ENCODE results near the gene TMEM107.
"Not testable (repeated sequence)": the region's sequence is repeated elsewhere in the genome, so short reads cannot be mapped to it uniquely, and the experiment has no call there.

The TMEM107 gene

DNA sequence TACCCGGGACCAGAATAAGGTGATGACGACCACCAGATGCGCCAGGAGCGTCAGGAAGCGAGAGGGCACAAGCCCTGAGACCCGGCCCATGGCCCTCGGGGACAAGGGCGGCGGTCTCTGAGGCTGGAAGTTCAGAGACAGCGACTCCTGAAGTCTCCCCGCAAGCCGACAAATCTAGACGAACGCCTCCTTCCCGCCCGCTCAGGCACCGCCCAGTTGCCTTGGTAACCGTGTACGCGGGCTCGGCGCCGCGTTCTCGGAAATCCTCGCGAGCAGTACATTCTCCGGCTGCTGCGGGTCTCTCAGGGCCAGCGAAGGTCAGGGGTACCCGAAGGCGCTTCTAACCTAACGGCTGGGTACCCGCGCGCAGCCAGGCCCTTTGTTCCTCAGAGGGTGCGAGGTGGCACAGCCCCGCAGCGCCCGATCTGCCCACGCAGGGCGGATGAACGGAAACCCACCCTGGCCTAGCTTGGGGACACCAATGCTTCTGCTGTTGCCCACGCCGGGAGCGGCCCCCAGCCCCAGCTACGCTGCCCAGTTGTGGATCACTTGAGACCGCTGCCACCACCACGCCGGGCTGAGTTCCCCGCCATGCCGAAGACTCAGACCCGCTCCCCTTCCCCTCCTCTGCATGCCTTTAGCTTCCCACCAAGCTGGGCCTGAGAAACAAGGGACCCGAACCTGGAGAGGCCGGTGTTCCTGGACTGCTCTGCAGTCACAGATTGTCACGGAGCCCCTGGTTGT is at the start of gene TMEM107:
Gene TMEM107 (minus strand): TSS at position 184 of the 744 bp plus-strand sequence. CDS start 94 bp downstream, at position 90.
- DNase-seq: peak; percentile 96

DNA sequence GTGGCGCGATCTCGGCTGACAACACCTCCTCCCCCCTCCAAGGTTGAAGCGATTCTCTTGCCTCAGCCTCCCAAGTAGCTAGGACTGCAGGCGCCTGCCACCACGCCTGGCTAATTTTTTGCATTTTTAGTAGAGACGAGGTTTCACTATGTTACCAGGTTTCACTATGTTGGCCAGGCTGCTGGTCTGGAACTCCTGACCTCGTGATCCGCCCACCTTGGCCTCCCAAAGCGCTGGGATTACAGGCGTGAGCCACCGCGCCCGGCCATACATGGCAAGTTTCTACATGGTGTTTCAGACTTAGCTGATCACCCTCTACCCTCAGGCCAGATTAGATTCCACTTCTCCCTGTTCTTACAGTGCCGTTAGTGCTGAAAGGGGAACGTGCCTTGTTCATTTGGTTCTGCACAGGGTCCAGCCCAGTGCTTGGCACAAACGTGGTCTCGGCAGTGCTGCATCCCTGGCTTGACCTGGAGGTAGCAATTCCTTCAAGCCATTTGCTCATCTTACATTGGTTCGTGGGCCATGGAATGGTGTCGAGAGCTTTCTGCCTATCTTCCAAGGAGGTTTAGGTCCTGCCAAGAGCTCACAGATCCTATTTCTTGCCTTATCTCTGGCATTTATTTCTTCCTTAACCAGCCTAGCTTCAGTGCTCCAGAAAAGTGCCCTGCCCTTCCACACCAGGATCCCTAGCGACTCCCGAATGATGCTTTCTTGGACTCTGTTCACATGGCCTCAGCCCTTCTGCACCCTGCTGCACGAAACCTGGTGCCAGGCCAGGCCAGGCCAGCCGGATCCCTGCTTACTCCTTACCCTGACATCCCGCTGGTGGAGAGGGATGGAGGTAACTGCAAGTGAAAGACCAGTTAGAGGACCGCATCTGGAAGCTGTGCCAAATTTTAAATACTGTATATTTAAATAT is 49.0 kb upstream of the TMEM107 start:
- no peak for DNase-seq

DNA sequence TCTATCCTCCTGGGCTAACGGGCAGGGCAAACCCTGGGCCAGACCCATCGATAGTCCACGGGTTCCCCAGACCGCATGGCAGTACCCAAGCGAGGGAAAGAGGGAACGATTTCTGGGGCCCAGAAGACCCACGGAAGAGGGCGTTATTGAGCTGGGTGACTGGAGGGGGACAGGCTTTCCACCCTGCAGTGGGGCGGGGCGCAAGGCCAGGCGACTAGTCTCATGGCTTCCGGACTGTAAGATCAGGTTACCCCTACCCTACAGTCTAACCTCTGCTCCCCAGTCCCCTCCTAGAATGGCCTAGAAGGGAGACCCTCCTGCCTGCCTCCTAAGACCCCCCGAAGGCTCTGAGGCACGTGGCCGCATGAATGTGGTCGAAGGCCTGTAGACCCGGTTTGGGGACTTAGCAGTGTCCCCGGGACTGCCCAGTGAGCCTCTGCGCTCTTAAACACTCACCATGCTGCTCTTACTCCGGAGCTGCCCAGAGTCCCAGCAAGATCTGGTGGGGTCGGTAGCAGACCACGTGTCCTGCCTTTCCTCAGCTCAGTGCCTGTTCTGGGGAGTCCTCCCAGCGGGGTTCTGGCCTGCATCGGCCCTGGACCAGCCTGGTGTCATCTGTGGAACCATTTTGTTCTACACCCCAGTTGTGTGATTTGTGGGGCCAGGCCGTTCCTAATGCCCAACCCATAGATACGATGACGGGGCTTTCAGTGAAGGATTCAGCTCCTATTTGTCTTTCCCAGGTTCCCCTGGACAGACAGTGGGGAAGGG is 47.4 kb upstream of the TMEM107 start:
- DNase-seq: no peak

GRCh38 chr17:8222630-8223355 is 46.6 kb upstream of the TMEM107 start:
- DNase-seq: peak; percentile 96

DNA sequence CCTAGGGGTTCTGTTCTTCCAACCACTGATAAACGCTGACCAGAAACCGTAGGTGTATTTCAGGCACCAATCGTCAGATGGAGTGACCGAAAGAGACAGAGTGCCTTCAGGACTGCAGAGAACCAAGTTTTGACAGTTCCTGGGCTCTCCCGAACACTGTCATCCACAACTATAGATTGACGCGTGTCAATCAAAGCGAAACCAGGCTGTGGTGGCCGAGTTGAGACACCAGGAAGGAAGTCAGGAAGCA is 46.1 kb upstream of the TMEM107 start:
- no peak for DNase-seq

DNA sequence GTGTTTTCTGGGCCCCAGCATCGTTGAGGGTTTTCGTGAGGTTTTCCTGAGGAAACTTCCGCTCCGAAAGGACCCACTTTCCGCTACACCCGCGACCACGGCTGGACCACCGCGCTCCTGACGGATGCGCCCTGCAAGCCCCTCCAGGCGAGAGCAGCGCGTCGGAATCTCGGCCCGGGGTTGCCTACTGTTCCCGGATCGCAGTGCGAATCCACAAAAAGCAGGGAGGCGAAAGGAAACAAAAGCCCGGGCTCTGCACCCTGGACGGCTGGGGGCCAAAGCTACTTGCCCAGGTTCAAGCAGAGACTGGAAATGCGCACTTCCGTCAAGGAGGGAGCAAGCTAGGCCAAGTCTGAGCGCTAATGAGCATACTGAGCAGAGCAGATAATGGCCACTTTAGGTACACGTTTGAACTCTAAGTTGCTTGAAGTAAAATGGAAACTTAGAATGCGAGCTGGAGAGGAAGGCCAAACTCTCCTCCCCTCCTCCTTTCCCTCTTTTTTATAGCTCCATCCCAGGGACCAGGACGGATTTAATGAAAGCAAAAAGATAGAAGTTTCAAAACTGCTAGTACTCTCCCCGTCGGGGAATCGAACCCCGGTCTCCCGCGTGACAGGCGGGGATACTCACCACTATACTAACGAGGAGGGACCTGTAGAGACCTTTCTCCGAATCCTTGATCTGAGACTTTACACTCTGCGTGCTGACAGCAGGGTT is 45.6 kb upstream of the TMEM107 start:
- DNase-seq: peak; percentile 96

DNA sequence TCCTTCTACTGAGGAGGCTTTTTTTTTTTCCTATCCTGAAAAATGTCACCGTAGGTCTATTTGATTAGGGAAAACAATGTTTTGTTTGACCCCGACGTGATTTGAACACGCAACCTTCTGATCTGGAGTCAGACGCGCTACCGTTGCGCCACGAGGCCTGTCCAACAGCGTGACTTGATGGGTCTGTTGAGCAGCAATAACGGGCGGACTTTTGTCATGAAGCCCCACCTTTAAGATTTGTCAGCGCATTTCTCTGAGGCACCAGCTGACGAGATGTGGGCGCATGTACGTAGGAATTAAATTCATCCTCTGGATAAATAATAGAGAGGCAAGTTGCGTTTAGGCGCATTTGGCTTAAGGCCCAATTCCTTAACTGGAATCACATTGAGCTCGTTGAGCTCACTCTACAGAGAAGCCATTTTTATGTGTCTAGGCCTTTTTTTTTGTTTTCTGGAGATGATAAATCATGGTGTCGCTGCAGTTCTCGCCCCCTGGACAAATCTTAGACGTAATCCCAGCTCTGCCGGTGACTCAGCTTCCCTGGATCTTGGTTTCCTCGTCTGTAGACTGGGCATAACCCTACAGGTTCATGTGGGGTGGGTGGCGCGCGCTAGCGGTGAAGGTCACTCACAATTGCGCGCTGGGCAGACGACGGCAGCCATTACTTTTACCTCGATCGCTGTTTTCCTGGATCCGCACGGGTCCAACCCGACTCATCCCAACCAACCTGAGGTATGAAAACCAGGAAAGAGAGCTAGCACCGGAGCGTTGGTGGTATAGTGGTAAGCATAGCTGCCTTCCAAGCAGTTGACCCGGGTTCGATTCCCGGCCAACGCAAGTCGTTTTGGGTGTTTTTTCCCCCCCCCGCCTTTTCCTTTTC is 44.8 kb upstream of the TMEM107 start:
- DNase-seq: peak; percentile 98

DNA sequence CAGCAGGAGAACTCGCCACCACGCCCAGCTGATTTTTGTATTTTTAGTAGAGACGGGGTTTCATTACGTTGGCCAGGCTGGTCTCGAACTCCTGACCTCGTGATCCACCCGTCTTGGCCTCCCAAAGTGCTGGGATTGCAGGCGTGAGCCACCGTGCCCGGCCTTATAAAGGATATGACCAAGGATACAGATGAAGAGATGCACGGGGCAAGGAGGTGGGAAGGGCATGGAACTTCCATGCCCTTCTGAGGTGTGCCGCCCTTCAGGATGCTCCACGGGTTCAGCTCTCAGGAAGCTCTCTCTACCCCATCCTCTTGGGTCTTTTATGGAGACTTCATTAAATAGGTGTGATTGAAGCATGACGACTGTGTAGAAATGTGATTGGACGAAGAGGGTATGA is 37.8 kb upstream of the TMEM107 start:
- DNase-seq: not testable (repeated sequence)

DNA sequence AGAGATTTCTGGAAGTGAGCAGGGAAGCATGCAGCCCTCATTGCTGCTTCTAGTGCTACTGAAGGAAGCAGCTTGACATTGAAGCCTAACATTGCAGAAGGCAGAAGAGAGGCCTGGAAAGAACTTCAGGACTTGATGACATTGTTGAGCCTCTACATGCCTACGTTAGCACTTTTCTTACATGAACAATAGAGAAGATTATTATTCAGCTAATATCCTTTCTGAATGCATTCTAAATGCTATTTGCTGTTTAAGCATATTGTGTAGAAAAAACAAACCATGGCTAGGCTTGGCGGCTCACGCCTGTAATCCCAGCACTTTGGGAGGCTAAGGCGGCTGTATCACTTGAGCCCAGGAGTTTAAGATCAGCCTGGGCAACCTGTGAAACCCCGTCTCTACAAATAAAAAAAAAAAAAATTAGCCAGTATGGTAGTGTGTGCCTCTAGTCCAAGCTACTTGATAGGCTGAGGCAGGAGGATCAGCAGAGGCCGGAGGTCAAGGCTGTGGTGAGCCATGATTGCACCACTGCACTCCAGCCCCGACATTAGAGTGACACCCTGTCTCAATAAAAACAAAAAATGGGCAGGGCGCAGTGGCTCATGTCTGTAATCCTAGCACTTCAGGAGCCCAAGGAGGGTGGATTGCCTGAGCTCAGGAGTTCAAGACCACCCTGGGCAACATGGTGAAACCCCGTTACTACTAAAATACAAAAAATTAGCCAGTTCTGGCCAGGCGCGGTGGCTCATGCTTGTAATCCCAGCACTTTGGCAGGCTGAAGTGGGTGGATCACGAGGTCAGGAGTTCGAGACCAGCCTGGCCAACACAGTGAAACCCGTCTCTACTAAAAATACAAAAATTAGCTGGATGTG is 36.4 kb upstream of the TMEM107 start:
- DNase-seq: no peak

DNA sequence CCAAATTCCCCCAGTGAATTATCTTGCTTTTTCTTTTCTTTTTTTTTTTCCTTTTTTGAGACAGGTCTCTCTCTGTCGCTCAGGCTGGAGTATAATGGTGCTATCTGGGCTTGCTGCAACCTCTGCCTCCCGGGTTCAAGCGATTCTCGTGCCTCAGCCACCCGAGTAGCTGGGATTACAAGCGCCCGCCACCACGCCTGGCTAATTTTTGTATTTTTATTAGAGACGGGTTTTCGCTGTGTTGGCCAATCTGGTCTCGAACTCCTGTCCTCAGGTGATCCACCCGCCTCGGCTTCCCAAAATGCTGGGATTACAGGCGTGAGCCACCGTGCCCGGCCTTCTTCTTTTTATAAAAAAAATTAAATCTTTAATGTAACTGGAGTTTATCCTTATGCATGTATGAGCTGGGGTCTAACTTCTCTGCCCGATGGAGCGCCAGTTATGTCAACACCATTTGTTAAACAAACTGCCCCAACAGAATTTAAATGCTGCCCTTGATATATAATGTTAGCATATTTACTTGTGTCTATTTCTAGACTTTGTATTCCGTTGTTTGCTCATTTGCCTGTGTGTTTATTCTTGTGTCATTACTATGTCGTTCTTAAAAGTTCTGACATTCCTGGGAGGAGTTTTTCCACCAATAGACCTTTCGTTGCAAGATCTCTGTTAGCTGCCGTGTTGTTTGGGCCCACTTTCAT is 34.7 kb upstream of the TMEM107 start:
- DNase-seq: no peak

DNA sequence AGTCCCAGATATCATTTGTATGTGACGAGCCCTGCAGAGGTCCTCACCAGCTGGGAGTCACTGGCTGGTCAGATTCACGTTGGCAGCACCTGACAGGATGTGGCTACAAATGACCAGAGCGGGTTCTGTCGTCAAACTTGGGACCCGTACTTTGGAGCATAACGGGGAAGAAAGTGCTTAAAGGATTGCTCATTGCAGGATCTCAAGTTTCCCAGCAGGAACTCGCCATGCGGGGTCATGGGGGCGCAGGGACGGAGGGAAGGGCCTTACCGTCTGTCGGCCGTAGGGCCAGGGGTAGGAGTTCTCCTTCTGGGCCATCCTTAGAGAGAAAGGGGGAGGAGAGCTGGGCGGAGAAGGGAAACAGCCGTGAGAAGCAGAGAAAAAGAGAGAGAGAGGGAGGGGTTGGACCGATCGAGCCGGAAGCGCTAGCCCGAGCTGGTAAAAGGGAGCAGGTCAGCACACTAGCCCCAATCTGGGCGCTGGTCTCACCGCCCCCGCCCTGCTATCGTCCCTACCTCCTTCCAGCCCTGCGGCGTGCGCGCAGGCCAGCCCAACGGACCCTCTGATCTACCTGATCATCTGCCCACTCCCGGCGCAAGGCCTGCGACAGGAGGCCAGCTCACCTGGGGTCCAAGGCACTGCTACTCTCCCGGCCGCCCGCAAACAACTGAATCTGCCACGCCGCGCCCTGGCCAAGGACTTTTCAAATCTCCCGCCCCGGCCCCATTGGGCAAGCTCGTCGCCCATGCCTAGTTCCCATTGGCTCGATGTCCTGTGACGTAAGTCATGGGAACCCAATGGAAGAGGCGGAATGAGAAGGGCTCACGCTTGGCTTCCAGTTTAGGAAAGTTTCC is 34.0 kb upstream of the TMEM107 start, which contains the start of gene AURKB:
Gene AURKB (minus strand): TSS at position 669 of the 854 bp plus-strand sequence. CDS start 351 bp downstream, at position 318.
- DNase-seq: peak; percentile 94

DNA sequence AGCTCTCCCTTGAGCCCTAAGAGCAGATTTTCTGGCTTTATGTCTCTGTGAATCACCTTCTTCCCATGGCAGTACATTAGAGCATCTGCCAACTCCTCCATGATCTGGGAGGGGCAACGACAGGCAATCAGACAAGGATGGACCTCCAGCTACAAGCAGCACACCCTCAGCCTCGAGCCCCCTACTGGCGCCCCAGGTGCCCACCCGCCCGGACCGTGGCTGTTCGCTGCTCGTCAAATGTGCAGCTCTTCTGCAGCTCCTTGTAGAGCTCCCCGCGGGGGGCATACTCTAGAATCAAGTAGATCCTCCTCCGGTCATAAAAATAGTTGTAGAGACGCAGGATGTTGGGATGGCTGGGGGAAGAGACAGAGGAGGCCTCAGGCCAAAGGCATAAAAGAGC is 30.4 kb upstream of the TMEM107 start:
- no peak for DNase-seq

DNA sequence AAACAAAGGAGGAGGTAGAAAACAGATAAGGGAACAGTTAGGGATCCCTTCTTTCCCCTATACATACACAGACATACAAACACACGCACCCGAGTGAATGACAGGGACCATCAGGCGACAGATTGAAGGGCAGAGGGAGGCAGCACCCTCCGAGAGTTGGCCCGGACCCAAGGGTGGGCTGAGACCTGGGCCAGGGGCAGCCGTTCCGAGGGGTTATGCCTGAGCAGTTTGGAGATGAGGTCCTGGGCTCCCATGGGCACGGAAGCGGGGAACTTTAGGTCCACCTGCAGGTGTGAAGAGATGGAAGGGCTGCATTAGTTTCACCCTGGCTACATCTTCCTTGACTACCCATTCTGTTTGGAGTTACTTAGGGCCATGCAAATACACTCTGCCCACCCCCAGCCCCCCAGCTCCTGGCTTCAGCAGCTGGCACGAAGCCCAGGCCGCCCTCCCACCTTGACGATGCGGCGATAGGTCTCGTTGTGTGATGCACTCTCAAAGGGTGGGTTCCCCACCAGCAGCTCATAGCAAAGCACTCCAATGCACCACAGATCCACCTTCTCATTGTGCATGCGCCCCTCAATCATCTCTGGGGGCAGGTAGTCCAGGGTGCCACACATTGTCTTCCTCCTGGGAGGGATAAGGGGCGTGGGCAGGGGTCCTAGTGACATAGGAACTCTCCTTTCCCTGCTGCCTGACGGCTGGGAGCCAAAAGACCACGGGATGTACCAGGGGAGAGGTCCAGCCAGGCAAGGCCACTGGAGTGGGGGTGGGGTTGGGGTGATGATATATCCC is 28.8 kb upstream of the TMEM107 start:
- no peak for DNase-seq

- peak; percentile 89 for DNase-seq
These were observed 16.1 kb upstream of the TMEM107 start for GRCh38 chr17:8192070-8192815.

DNA sequence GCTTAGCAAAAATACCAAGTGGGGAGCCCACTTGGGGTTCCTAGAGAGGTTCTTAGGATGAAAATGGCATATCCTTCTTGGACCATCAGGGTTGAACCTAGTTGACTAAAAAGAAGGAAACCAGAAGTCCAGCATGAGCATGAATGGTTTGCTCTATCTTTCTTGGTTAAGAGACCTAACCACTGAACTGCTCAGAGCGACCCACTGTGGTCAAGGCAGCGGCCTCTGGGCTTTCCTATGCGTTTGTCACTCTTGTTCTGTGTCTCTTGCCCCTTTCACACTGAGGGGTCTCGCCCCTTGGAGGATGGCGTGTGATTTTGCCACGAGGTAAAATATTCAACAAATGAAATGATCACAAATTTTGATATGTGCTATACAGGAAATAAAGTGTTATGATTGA is 14.3 kb upstream of the TMEM107 start:
- DNase-seq: no peak

- peak; percentile 96 for DNase-seq
These were observed 13.7 kb upstream of the TMEM107 start, which contains the start of gene BORCS6 for GRCh38 chr17:8189711-8190477. BORCS6 (minus strand) TSS chr17:8190180; CDS start chr17:8190140, 40 bp downstream.

Data from retina (tissue), 1 donor.